H9 (cell line): ENCODE results near the gene RCC1. TPM values are rescaled to one million over a fixed set of nuclear protein-coding genes. Genes with fewer than 3 reads are reported as not detected.

Source experiments
- DNase-seq: peaks from one replicate; pipeline ENCODE4 v3.0.0-alpha.2; 2017
- H2AFZ ChIP-seq: one replicate; pipeline ENCODE4 v1.6.1; 2013; ENCODE audit warnings: mild to moderate bottlenecking, low read length, control low read depth, moderate library complexity
- H2AK5ac ChIP-seq: 2 replicates; pipeline ENCODE4 v1.6.1; 2013; ENCODE audit warnings: low read length, control low read depth, mixed read lengths; ENCODE audit not compliant: insufficient read length
- H2BK120ac ChIP-seq: one replicate; pipeline ENCODE4 v1.6.1; 2013; ENCODE audit warnings: low read depth, mild to moderate bottlenecking, low read length, control low read depth, inconsistent platforms; ENCODE audit not compliant: poor library complexity, severe bottlenecking
- H2BK12ac ChIP-seq: 2 replicates; pipeline ENCODE4 v1.6.1; 2013; ENCODE audit warnings: low read length, control low read depth, mixed read lengths, low read depth; ENCODE audit not compliant: insufficient read length
- H2BK15ac ChIP-seq: 2 replicates; pipeline ENCODE4 v1.6.1; 2013; ENCODE audit warnings: low read depth, low read length, control low read depth
- H2BK20ac ChIP-seq: one replicate; pipeline ENCODE4 v1.6.1; 2013; ENCODE audit warnings: low read depth, mild to moderate bottlenecking, low read length, control low read depth, inconsistent platforms; ENCODE audit not compliant: poor library complexity, severe bottlenecking
- H2BK5ac ChIP-seq: 2 replicates; pipeline ENCODE4 v1.6.1; 2013; ENCODE audit warnings: low read length, control low read depth, mixed read lengths; ENCODE audit not compliant: insufficient read length
- H3K14ac ChIP-seq: 2 replicates; pipeline ENCODE4 v1.6.1; 2013; ENCODE audit warnings: low read length, control low read depth; ENCODE audit not compliant: insufficient read depth
- H3K18ac ChIP-seq: 2 replicates; pipeline ENCODE4 v1.6.1; 2013; ENCODE audit warnings: low read depth, mild to moderate bottlenecking, mixed read lengths, low read length, control low read depth; ENCODE audit not compliant: insufficient read length
- H3K23ac ChIP-seq: 2 replicates; pipeline ENCODE4 v1.6.1; 2013; ENCODE audit warnings: low read length, control low read depth, mixed read lengths, low read depth; ENCODE audit not compliant: insufficient read length
- H3K23me2 ChIP-seq: 2 replicates; pipeline ENCODE4 v1.6.1; 2013; ENCODE audit warnings: low read depth, mild to moderate bottlenecking, mixed read lengths, low read length, control low read depth; ENCODE audit not compliant: insufficient read length, poor library complexity, severe bottlenecking
- H3K27ac ChIP-seq: 2 replicates; pipeline ENCODE4 v1.5.1; 2013; ENCODE audit warnings: low read length, control low read depth, mixed read lengths, low read depth; ENCODE audit not compliant: insufficient read length
- H3K27me3 ChIP-seq: 2 replicates; pipeline ENCODE4 v1.6.1; 2013; ENCODE audit warnings: low read length, control low read depth, inconsistent platforms; ENCODE audit not compliant: insufficient read depth
- H3K4ac ChIP-seq: 2 replicates; pipeline ENCODE4 v1.6.1; 2013; ENCODE audit warnings: low read depth, mild to moderate bottlenecking, control low read depth, inconsistent platforms, low read length, moderate library complexity
- H3K4me1 ChIP-seq: 2 replicates; pipeline ENCODE4 v1.6.1; 2013; ENCODE audit warnings: low read length, control low read depth, inconsistent platforms; ENCODE audit not compliant: insufficient read depth
- H3K4me2 ChIP-seq: 2 replicates; pipeline ENCODE4 v1.6.1; 2013; ENCODE audit warnings: low read length, control low read depth, mixed read lengths; ENCODE audit not compliant: insufficient read length, insufficient read depth
- H3K56ac ChIP-seq: 2 replicates; pipeline ENCODE4 v1.6.1; 2013; ENCODE audit warnings: low read depth, mild to moderate bottlenecking, mixed read lengths, low read length, control low read depth; ENCODE audit not compliant: insufficient read length
- H3K79me1 ChIP-seq: 2 replicates; pipeline ENCODE4 v1.6.1; 2013; ENCODE audit warnings: low read depth, mild to moderate bottlenecking, moderate library complexity, low read length, control low read depth, inconsistent platforms; ENCODE audit not compliant: insufficient read depth, poor library complexity, severe bottlenecking
- H3K79me2 ChIP-seq: 2 replicates; pipeline ENCODE4 v1.6.1; 2013; ENCODE audit warnings: low read length, control low read depth, inconsistent platforms; ENCODE audit not compliant: insufficient read depth
- H3K9ac ChIP-seq: 2 replicates; pipeline ENCODE4 v1.6.1; 2013; ENCODE audit warnings: low read length, control low read depth, mixed read lengths; ENCODE audit not compliant: insufficient read length; ENCODE audit errors: extremely low read depth
- H3K9me3 ChIP-seq: one replicate; pipeline ENCODE4 v1.6.1; 2013; ENCODE audit warnings: low read depth, low read length, inconsistent platforms; ENCODE audit not compliant: control insufficient read depth
- H3T11ph ChIP-seq: one replicate; pipeline ENCODE4 v1.6.1; 2013; ENCODE audit warnings: mild to moderate bottlenecking, low read length, control low read depth, inconsistent platforms
- H4K20me1 ChIP-seq: one replicate; pipeline ENCODE4 v1.6.1; 2013; ENCODE audit not compliant: control insufficient read depth, insufficient read length, insufficient read depth
- H4K5ac ChIP-seq: 2 replicates; pipeline ENCODE4 v1.6.1; 2013; ENCODE audit warnings: low read depth, mild to moderate bottlenecking, mixed read lengths, low read length, control low read depth; ENCODE audit not compliant: insufficient read length
- H4K8ac ChIP-seq: replicated peaks from 2 replicates; pipeline ENCODE4 v1.6.1; 2013; ENCODE audit warnings: low read length, control low read depth, mixed read lengths, low read depth; ENCODE audit not compliant: insufficient read length
- H4K91ac ChIP-seq: 2 replicates; pipeline ENCODE4 v1.6.1; 2013; ENCODE audit warnings: low read depth, mild to moderate bottlenecking, moderate library complexity, mixed read lengths, low read length, control low read depth; ENCODE audit not compliant: insufficient read length
- H3K27ac Mint-ChIP-seq, 3 experiments: 2 replicates in 2 of 3; 3 replicates in 1 of 3; pipeline ENCODE4 v1.8.0; 2020 to 2021; ENCODE audit warnings: mixed read lengths in 3 of 3, mild to moderate bottlenecking in 1 of 3, moderate library complexity in 1 of 3
- H3K27me3 Mint-ChIP-seq: 2 replicates; pipeline ENCODE4 v1.8.0; 2021; ENCODE audit warnings: low read depth, mild to moderate bottlenecking, moderate library complexity, mixed read lengths
- H3K36me3 Mint-ChIP-seq, 3 experiments: 2 replicates in 2 of 3; 3 replicates in 1 of 3; pipeline ENCODE4 v1.8.0; 2020 to 2021; ENCODE audit warnings: low read depth in 3 of 3, mixed read lengths in 3 of 3; ENCODE audit not compliant: insufficient read depth in 1 of 3
- H3K4me1 Mint-ChIP-seq, 2 experiments: 2 replicates each; pipeline ENCODE4 v1.8.0; 2020; ENCODE audit warnings: mixed read lengths in 2 of 2
- H3K4me3 Mint-ChIP-seq, 2 experiments: 2 replicates in 1 of 2; 3 replicates in 1 of 2; pipeline ENCODE4 v1.8.0; 2020 to 2021; ENCODE audit warnings: mild to moderate bottlenecking in 2 of 2, mixed read lengths in 2 of 2, moderate library complexity in 1 of 2
- H3K9me3 Mint-ChIP-seq, 2 experiments: 2 replicates in 1 of 2; 3 replicates in 1 of 2; pipeline ENCODE4 v1.8.0; 2020; ENCODE audit warnings: mild to moderate bottlenecking in 2 of 2, mixed read lengths in 2 of 2, moderate library complexity in 1 of 2
- CTCF ChIP-seq: fragments of 200-600 bp; sonication (generic); conservative IDR thresholded peaks from 3 replicates; pipeline ENCODE4 v1.8.0; 2021; ENCODE audit warnings: antibody characterized with exemption, mild to moderate bottlenecking
- WGBS: extraction: QIAGEN DNeasy Blood & Tissue Kit; methylation state at CpG from one replicate; pipeline ENCODE4 v1.1.7; 2013; ENCODE audit warnings: missing lambda C conversion rate, low lambda C conversion rate, mixed read lengths; ENCODE audit not compliant: insufficient read length; ENCODE audit errors: extremely low coverage; 5-methylcytosine and 5-hydroxymethylcytosine counted together
- total RNA-seq: library from RNA; stranded (reverse); gene quantifications from 2 replicates; pipeline ENCODE4 v1.2.1, GENCODE V29; 2021

The RCC1 gene
- total RNA-seq, 1 experiment from 2014 or later, result 93.6 TPM

GRCh38 chr1:28494737-28495136 lies 11.1 kb upstream of the RCC1 start:
- DNase-seq, result no peak
- H4K20me1 ChIP-seq, result no peaks in the 10 kb centered on the region
- no peak for TF ChIP-seq CTCF
- Mint-ChIP-seq H3K36me3 (peaks cover 20 to 64% (median 47%) of the 10 kb centered on the region in 3 experiments; a peak in 6 of 7 replicates), H3K27me3 (no peaks in the 10 kb centered on the region), H3K4me3 (no peak overlapping the region), H3K4me1 (no peaks in the 10 kb centered on the region), H3K27ac (no peak overlapping the region), H3K9me3 (no peaks in the 10 kb centered on the region)
- no peak overlapping the region for H2BK15ac ChIP-seq
- H3K79me1 ChIP-seq, result no peaks in the 10 kb centered on the region
- H2BK5ac ChIP-seq, result no peak overlapping the region
- H2AFZ ChIP-seq, result no peak overlapping the region
- no peak overlapping the region for H3K23ac ChIP-seq
- no peak overlapping the region for H4K5ac ChIP-seq
- no peak overlapping the region for H2BK120ac ChIP-seq
- no peaks in the 10 kb centered on the region for H3K79me2 ChIP-seq
- no peak overlapping the region for H4K8ac ChIP-seq
- H3T11ph ChIP-seq, result no peak overlapping the region
- H2BK12ac ChIP-seq, result no peak overlapping the region
- WGBS, result no CpG with 5 or more reads among the region's 1 CpG
- H3K4ac ChIP-seq, result no peak overlapping the region
- H3K23me2 ChIP-seq, result no peaks in the 10 kb centered on the region
- no peak overlapping the region for H4K91ac ChIP-seq
- H3K9ac ChIP-seq, result no peak overlapping the region
- no peak overlapping the region for H3K14ac ChIP-seq
- no peak overlapping the region for H3K4me2 ChIP-seq
- no peak overlapping the region for H2AK5ac ChIP-seq
- H3K18ac ChIP-seq, result no peak overlapping the region
- H2BK20ac ChIP-seq, result no peak overlapping the region
- no peak overlapping the region for H3K56ac ChIP-seq
- no peaks in the 10 kb centered on the region for H3K27me3 ChIP-seq
- H3K4me1 ChIP-seq, result no peaks in the 10 kb centered on the region
- no peaks in the 10 kb centered on the region for H3K9me3 ChIP-seq
- H3K27ac ChIP-seq, result no peak overlapping the region
